ENCODE data around the gene SPDEF.

DNA sequence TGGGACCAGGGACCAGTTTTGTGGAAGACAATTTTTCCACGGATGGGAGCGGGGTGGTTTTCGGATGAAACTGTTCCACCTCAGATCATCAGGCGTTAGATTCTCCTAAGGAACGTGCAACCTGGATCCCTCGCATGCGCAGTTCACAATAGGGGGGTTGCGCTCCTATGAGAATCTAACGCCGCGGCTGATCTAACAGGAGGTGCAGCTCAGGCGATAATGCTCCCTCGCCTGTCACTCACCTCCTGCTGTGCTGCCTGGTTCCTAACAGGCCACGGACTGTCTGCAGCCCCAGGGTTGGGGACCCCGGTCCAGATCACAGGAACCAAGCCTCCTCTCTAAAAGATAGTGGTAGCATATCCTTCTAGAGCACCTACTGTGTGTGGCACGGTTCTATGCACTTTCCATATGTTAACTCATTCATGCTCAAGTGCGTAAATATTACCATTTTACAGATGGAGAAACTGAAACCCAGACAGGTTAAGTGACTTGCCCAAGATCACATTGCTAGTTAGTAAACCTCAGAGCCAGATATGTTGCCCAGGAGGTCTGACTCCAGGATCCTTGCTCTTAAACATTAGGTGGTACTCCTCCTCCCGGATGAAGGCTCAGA, 25.3 kb downstream of the SPDEF start:
- TF ChIP-seq, protein P1, sequence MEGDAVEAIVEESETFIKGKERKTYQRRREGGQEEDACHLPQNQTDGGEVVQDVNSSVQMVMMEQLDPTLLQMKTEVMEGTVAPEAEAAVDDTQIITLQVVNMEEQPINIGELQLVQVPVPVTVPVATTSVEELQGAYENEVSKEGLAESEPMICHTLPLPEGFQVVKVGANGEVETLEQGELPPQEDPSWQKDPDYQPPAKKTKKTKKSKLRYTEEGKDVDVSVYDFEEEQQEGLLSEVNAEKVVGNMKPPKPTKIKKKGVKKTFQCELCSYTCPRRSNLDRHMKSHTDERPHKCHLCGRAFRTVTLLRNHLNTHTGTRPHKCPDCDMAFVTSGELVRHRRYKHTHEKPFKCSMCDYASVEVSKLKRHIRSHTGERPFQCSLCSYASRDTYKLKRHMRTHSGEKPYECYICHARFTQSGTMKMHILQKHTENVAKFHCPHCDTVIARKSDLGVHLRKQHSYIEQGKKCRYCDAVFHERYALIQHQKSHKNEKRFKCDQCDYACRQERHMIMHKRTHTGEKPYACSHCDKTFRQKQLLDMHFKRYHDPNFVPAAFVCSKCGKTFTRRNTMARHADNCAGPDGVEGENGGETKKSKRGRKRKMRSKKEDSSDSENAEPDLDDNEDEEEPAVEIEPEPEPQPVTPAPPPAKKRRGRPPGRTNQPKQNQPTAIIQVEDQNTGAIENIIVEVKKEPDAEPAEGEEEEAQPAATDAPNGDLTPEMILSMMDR (IDR thresholded peaks at IDR 0.05): no peak
- TF ChIP-seq ZFX (IDR thresholded peaks at IDR 0.05; ENCODE audit: borderline replicate concordance): no peak

Data from 22Rv1 (cell line).